SU-DHL-6 (cell line): ENCODE data around the gene ARHGAP26.

ENCODE experiments used
- EZH2phosphoT487 ChIP-seq: fragments of 200-600 bp; sonication (generic), shearing (Covaris generic); conservative IDR thresholded peaks from 2 replicates; pipeline ENCODE4 v1.6.1; 2018; ENCODE audit warnings: mild to moderate bottlenecking, antibody characterized with exemption, low read length, moderate library complexity, mixed read lengths
- TF ChIP-seq, protein P1 (sequence below): fragments of 200-600 bp; sonication (generic); IDR thresholded peaks from one replicate; pipeline ENCODE4 v1.5.1; 2017; ENCODE audit warnings: antibody characterized with exemption, mild to moderate bottlenecking, low read length, moderate library complexity; ENCODE audit not compliant: insufficient read depth, poor library complexity, severe bottlenecking

DNA sequence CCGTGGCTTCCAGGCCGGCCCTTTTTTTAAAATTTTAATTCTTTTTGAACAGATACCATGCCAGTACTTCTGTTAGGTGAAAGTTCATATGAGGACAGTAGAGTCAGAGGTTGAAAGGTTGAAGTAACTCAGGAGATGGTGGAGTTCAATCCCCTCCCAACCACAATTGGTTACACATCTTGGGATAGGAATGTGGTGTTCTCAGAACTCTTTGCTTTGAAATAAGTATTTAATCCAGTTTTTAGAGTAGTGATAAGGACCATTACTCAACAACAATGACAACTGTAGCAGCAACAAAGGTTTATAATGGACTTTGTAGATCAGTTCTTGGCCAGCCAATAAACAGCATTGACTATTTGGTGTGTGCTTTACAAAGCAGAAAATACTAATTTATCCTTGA lies 116.0 kb downstream of the ARHGAP26 start:
- TF ChIP-seq, protein P1, sequence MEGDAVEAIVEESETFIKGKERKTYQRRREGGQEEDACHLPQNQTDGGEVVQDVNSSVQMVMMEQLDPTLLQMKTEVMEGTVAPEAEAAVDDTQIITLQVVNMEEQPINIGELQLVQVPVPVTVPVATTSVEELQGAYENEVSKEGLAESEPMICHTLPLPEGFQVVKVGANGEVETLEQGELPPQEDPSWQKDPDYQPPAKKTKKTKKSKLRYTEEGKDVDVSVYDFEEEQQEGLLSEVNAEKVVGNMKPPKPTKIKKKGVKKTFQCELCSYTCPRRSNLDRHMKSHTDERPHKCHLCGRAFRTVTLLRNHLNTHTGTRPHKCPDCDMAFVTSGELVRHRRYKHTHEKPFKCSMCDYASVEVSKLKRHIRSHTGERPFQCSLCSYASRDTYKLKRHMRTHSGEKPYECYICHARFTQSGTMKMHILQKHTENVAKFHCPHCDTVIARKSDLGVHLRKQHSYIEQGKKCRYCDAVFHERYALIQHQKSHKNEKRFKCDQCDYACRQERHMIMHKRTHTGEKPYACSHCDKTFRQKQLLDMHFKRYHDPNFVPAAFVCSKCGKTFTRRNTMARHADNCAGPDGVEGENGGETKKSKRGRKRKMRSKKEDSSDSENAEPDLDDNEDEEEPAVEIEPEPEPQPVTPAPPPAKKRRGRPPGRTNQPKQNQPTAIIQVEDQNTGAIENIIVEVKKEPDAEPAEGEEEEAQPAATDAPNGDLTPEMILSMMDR = no peak
- TF ChIP-seq EZH2phosphoT487 = no peak
